8988T (cell line): ENCODE results near the gene CFAP299.
A peak's percentile ranks its signal among the peaks of the same experiment; 100 is the strongest.
"Not testable (repeated sequence)": the region's sequence is repeated elsewhere in the genome, so short reads cannot be mapped to it uniquely, and the experiment has no call there.

Experiments
- DNase-seq: peaks from one replicate; pipeline ENCODE4 v3.0.0; 2011

CFAP299 gene

GRCh38 chr4:80335554-80336358 lies at the start of gene CFAP299:
TSS of gene CFAP299 (plus strand) at chr4:80335730.
- peak; percentile 33 for DNase-seq

- DNase-seq = no peak
These were observed 49.1 kb upstream of the CFAP299 start for GRCh38 chr4:80286451-80286850.

GRCh38 chr4:80290665-80291064 lies 44.9 kb upstream of the CFAP299 start:
- DNase-seq = not testable (repeated sequence)

- DNase-seq = no peak
These were observed 41.3 kb upstream of the CFAP299 start for GRCh38 chr4:80294206-80294605.

- no peak for DNase-seq
These were observed 40.2 kb upstream of the CFAP299 start for GRCh38 chr4:80295336-80295735.

- no peak for DNase-seq
These were observed 39.7 kb upstream of the CFAP299 start for GRCh38 chr4:80295826-80296225.

GRCh38 chr4:80301884-80302283 lies 33.6 kb upstream of the CFAP299 start:
- no peak for DNase-seq

- no peak for DNase-seq
These were observed 32.8 kb upstream of the CFAP299 start for GRCh38 chr4:80302616-80303223.

- no peak for DNase-seq
These were observed 30.1 kb upstream of the CFAP299 start for GRCh38 chr4:80305466-80305865.

GRCh38 chr4:80306260-80306659 lies 29.3 kb upstream of the CFAP299 start:
- peak; percentile 15 for DNase-seq

GRCh38 chr4:80307183-80307735 lies 28.3 kb upstream of the CFAP299 start:
- DNase-seq = no peak

- DNase-seq = no peak
These were observed 27.6 kb upstream of the CFAP299 start for GRCh38 chr4:80307774-80308465.

- DNase-seq = no peak
These were observed 27.1 kb upstream of the CFAP299 start for GRCh38 chr4:80308466-80308822.

- DNase-seq = no peak
These were observed 26.1 kb upstream of the CFAP299 start for GRCh38 chr4:80309294-80310004.

GRCh38 chr4:80311130-80311529 lies 24.4 kb upstream of the CFAP299 start:
- no peak for DNase-seq

GRCh38 chr4:80312124-80312523 lies 23.4 kb upstream of the CFAP299 start:
- no peak for DNase-seq

GRCh38 chr4:80313627-80314026 lies 21.9 kb upstream of the CFAP299 start:
- no peak for DNase-seq

GRCh38 chr4:80315848-80316247 lies 19.7 kb upstream of the CFAP299 start:
- DNase-seq = not testable (repeated sequence)

- DNase-seq = no peak
These were observed 14.2 kb upstream of the CFAP299 start for GRCh38 chr4:80321341-80321740.

GRCh38 chr4:80321776-80322175 lies 13.8 kb upstream of the CFAP299 start:
- DNase-seq = no peak

- no peak for DNase-seq
These were observed 12.8 kb upstream of the CFAP299 start for GRCh38 chr4:80322716-80323115.

- no peak for DNase-seq
These were observed 11.4 kb upstream of the CFAP299 start for GRCh38 chr4:80324171-80324570.

GRCh38 chr4:80331693-80332092 lies 3.8 kb upstream of the CFAP299 start:
- DNase-seq = no peak
